ENCODE measurements around the gene SCN11A. TPM values are rescaled to one million over a fixed set of nuclear protein-coding genes. Genes with fewer than 3 reads are reported as not detected.

The SCN11A gene
- total RNA-seq, 1 experiment from 2014 or later: 0.13 TPM

DNA sequence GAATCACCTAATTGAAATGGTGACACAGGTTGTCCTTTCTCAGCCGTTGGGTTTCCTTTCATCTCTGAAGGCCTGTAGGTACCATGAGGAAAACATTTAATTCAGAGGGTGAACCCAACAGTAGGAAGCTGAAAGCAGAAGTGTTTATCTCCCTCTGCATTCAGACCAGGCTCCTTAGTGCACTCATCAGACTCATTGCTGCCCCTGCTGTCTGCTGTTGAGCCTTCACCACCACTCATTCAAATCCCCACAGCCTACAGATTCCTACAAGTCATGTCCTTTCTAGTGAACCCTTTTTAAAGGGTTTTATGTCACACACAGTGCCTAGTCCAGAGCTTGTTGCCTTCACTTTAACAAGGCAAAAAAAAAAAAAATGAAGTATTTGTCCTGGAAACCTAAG lies 13.5 kb upstream of the SCN11A start:
- ChIA-PET CTCF (interaction anchor here (1.0 to 1.2 kb wide), 6 partner anchors 16 to 223 kb away, joined by 3 to 7 read pairs (median 3); no protein-coding TSS in a partner anchor), POLR2A (no interaction called here)
- DNase-seq (ENCODE audit: low spot score) (peak; percentile 51), ATAC-seq (peak; percentile 100)
- no peak for TF ChIP-seq JAZF1 (CRISPR knock-in tag; IDR thresholded peaks at IDR 0.05)
- TF ChIP-seq, protein P1, sequence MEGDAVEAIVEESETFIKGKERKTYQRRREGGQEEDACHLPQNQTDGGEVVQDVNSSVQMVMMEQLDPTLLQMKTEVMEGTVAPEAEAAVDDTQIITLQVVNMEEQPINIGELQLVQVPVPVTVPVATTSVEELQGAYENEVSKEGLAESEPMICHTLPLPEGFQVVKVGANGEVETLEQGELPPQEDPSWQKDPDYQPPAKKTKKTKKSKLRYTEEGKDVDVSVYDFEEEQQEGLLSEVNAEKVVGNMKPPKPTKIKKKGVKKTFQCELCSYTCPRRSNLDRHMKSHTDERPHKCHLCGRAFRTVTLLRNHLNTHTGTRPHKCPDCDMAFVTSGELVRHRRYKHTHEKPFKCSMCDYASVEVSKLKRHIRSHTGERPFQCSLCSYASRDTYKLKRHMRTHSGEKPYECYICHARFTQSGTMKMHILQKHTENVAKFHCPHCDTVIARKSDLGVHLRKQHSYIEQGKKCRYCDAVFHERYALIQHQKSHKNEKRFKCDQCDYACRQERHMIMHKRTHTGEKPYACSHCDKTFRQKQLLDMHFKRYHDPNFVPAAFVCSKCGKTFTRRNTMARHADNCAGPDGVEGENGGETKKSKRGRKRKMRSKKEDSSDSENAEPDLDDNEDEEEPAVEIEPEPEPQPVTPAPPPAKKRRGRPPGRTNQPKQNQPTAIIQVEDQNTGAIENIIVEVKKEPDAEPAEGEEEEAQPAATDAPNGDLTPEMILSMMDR (IDR thresholded peaks at IDR 0.05): peak; percentile 21; the same call in 1 of the 2 replicates
- H3K4me1 Mint-ChIP-seq: 0 out of 2 replicates have a peak, but pooled peaks cover 3% of the 10 kb centered on the region
- H3K9me3 Mint-ChIP-seq: no peaks in the 10 kb centered on the region
- no peaks in the 10 kb centered on the region for H3K27me3 Mint-ChIP-seq (ENCODE audit: low read depth)
- H3K27ac Mint-ChIP-seq: no peak overlapping the region
- peaks cover 8% of the 10 kb centered on the region for H3K36me3 Mint-ChIP-seq
- H3K4me3 Mint-ChIP-seq: no peak overlapping the region

DNA sequence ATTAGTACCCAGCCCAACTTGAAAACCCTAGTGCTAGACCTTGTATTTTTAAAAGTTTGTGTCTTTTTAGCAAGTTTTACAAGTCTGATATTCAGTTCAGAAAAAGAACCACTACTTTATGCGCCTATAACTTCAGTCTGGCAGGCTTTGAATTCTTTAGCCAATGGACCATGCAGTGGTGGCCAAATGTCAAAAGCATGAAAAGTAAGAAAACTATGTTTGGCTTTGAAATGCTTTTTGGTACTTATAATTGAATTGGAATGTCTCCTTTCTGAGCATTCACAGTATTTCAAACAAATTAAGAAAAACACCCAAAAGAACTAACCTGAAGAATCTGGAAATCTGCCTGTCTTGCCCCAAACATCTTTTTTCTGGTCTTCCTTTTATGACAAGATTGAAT lies 12.9 kb upstream of the SCN11A start:
- no peak for TF ChIP-seq KAT7 (CRISPR knock-in tag; IDR thresholded peaks at IDR 0.05; ENCODE audit: borderline replicate concordance)
- TF ChIP-seq ELF4 (CRISPR knock-in tag; IDR thresholded peaks at IDR 0.05; ENCODE audit: low read depth): no peak
- TF ChIP-seq, protein P2, sequence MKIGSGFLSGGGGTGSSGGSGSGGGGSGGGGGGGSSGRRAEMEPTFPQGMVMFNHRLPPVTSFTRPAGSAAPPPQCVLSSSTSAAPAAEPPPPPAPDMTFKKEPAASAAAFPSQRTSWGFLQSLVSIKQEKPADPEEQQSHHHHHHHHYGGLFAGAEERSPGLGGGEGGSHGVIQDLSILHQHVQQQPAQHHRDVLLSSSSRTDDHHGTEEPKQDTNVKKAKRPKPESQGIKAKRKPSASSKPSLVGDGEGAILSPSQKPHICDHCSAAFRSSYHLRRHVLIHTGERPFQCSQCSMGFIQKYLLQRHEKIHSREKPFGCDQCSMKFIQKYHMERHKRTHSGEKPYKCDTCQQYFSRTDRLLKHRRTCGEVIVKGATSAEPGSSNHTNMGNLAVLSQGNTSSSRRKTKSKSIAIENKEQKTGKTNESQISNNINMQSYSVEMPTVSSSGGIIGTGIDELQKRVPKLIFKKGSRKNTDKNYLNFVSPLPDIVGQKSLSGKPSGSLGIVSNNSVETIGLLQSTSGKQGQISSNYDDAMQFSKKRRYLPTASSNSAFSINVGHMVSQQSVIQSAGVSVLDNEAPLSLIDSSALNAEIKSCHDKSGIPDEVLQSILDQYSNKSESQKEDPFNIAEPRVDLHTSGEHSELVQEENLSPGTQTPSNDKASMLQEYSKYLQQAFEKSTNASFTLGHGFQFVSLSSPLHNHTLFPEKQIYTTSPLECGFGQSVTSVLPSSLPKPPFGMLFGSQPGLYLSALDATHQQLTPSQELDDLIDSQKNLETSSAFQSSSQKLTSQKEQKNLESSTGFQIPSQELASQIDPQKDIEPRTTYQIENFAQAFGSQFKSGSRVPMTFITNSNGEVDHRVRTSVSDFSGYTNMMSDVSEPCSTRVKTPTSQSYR (CRISPR knock-in tag; IDR thresholded peaks at IDR 0.05): no peak
- TF ChIP-seq CBFB (CRISPR knock-in tag; IDR thresholded peaks at IDR 0.05; ENCODE audit: low read depth): no peak
- TF ChIP-seq, protein P3, sequence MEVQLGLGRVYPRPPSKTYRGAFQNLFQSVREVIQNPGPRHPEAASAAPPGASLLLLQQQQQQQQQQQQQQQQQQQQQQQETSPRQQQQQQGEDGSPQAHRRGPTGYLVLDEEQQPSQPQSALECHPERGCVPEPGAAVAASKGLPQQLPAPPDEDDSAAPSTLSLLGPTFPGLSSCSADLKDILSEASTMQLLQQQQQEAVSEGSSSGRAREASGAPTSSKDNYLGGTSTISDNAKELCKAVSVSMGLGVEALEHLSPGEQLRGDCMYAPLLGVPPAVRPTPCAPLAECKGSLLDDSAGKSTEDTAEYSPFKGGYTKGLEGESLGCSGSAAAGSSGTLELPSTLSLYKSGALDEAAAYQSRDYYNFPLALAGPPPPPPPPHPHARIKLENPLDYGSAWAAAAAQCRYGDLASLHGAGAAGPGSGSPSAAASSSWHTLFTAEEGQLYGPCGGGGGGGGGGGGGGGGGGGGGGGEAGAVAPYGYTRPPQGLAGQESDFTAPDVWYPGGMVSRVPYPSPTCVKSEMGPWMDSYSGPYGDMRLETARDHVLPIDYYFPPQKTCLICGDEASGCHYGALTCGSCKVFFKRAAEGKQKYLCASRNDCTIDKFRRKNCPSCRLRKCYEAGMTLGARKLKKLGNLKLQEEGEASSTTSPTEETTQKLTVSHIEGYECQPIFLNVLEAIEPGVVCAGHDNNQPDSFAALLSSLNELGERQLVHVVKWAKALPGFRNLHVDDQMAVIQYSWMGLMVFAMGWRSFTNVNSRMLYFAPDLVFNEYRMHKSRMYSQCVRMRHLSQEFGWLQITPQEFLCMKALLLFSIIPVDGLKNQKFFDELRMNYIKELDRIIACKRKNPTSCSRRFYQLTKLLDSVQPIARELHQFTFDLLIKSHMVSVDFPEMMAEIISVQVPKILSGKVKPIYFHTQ (CRISPR knock-in tag; IDR thresholded peaks at IDR 0.05): no peak
- TF ChIP-seq ZNF219 (CRISPR knock-in tag; IDR thresholded peaks at IDR 0.05; ENCODE audit: borderline replicate concordance): no peak
- TF ChIP-seq CREM (CRISPR knock-in tag; IDR thresholded peaks at IDR 0.05): no peak
- no peak for TF ChIP-seq EMX1 (CRISPR knock-in tag; IDR thresholded peaks at IDR 0.05)
- no peak for TF ChIP-seq SMAD4 (CRISPR knock-in tag; IDR thresholded peaks at IDR 0.05)
- TF ChIP-seq, protein P4, sequence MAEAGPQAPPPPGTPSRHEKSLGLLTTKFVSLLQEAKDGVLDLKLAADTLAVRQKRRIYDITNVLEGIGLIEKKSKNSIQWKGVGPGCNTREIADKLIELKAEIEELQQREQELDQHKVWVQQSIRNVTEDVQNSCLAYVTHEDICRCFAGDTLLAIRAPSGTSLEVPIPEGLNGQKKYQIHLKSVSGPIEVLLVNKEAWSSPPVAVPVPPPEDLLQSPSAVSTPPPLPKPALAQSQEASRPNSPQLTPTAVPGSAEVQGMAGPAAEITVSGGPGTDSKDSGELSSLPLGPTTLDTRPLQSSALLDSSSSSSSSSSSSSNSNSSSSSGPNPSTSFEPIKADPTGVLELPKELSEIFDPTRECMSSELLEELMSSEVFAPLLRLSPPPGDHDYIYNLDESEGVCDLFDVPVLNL (CRISPR knock-in tag; IDR thresholded peaks at IDR 0.05; ENCODE audit: borderline replicate concordance, low read depth): no peak
- no peak for TF ChIP-seq NR2C2 (CRISPR knock-in tag; IDR thresholded peaks at IDR 0.05)
- no peak for TF ChIP-seq ZNF416 (CRISPR knock-in tag; IDR thresholded peaks at IDR 0.05)
- Mint-ChIP-seq H3K27me3 (ENCODE audit: low read depth) (no peaks in the 10 kb centered on the region), H3K27ac (no peak overlapping the region), H3K9me3 (no peaks in the 10 kb centered on the region), H3K4me3 (no peak overlapping the region), H3K4me1 (0 out of 2 replicates have a peak, but pooled peaks cover 3% of the 10 kb centered on the region), H3K36me3 (peaks cover 6% of the 10 kb centered on the region)
- ATAC-seq (no peak), DNase-seq (ENCODE audit: low spot score) (no peak)
- ChIA-PET CTCF (interaction anchor here (1.0 to 1.2 kb wide), 6 partner anchors 16 to 224 kb away, joined by 3 to 7 read pairs (median 3); no protein-coding TSS in a partner anchor), POLR2A (no interaction called here)

DNA sequence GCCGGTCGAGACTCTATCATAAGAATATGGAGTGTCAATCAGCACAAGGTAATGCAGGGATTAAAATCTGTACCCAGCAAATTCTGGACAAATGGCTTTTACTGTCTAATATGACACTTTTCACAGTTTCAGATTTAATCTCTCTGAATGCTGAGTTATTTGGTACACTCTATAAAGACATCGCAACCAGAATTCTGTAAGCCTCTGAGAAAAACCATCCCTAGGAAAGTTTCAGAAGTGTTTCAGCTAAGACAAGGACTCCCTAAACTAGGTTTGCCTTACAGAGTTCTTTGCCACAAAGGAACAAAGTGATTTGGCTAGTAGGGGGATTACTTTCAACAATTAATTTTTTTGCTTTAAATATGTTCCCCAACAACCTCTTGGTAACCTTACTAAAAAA lies 11.4 kb upstream of the SCN11A start:
- no peaks in the 10 kb centered on the region for H3K27me3 Mint-ChIP-seq (ENCODE audit: low read depth)
- no peak for ATAC-seq
- POLR2A ChIA-PET: no interaction called here
- peaks cover 6% of the 10 kb centered on the region for H3K36me3 Mint-ChIP-seq
- no peak overlapping the region for H3K27ac Mint-ChIP-seq
- peaks cover 9% of the 10 kb centered on the region for H3K4me1 Mint-ChIP-seq
- H3K4me3 Mint-ChIP-seq: no peak overlapping the region
- CTCF ChIA-PET: no interaction called here
- no peaks in the 10 kb centered on the region for H3K9me3 Mint-ChIP-seq
- DNase-seq (ENCODE audit: low spot score): no peak
- no peak for TF ChIP-seq SOX15 (CRISPR knock-in tag; IDR thresholded peaks at IDR 0.05)
- TF ChIP-seq GTF2I (CRISPR knock-in tag; conservative IDR thresholded peaks at IDR 0.05): no peak
- TF ChIP-seq NFYB (CRISPR knock-in tag; conservative IDR thresholded peaks at IDR 0.05; ENCODE audit: low read depth): no peak
- TF ChIP-seq PRRX2 (CRISPR knock-in tag; IDR thresholded peaks at IDR 0.05): no peak
- TF ChIP-seq, protein P2 (CRISPR knock-in tag; IDR thresholded peaks at IDR 0.05): no peak
- TF ChIP-seq FOXK1 (CRISPR knock-in tag; IDR thresholded peaks at IDR 0.05): no peak
- no peak for TF ChIP-seq OVOL2 (CRISPR knock-in tag; IDR thresholded peaks at IDR 0.05; ENCODE audit: borderline replicate concordance)
- TF ChIP-seq, protein P5, sequence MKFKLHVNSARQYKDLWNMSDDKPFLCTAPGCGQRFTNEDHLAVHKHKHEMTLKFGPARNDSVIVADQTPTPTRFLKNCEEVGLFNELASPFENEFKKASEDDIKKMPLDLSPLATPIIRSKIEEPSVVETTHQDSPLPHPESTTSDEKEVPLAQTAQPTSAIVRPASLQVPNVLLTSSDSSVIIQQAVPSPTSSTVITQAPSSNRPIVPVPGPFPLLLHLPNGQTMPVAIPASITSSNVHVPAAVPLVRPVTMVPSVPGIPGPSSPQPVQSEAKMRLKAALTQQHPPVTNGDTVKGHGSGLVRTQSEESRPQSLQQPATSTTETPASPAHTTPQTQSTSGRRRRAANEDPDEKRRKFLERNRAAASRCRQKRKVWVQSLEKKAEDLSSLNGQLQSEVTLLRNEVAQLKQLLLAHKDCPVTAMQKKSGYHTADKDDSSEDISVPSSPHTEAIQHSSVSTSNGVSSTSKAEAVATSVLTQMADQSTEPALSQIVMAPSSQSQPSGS (CRISPR knock-in tag; IDR thresholded peaks at IDR 0.05; ENCODE audit: borderline replicate concordance, low read depth): no peak

Measured in WTC11 (cell line).